Smooth muscle cell (in vitro differentiated cells): ENCODE data around the gene COA1. TPM values are rescaled to one million over a fixed set of nuclear protein-coding genes. Genes with fewer than 3 reads are reported as not detected.

Experiments used
- DNase-seq: peaks from one replicate; lab custom pipeline; 2025; ENCODE audit not compliant: unreplicated experiment; lab: John Stamatoyannopoulos, UW
- H2AFZ ChIP-seq: fragments of 200-600 bp; sonication (generic); 2 replicates; pipeline ENCODE4 v1.6.0; 2016; ENCODE audit warnings: antibody characterized with exemption, low read depth, mild to moderate bottlenecking
- H3F3A ChIP-seq: fragments of 200-600 bp; sonication (generic); 2 replicates; pipeline ENCODE4 v1.6.0; 2017; ENCODE audit warnings: antibody characterized with exemption, low read depth
- H3K27ac ChIP-seq: fragments of 200-600 bp; sonication (generic); 2 replicates; pipeline ENCODE4 v1.5.1; 2016; ENCODE audit warnings: low read depth, mild to moderate bottlenecking
- H3K27me3 ChIP-seq: fragments of 200-600 bp; sonication (generic); 2 replicates; pipeline ENCODE4 v1.6.1; 2016; ENCODE audit warnings: low read depth, mild to moderate bottlenecking
- H3K36me3 ChIP-seq: fragments of 200-600 bp; sonication (generic); 2 replicates; pipeline ENCODE4 v1.5.1; 2016; ENCODE audit warnings: low read depth
- H3K4me1 ChIP-seq: fragments of 200-600 bp; sonication (generic); 2 replicates; pipeline ENCODE4 v1.5.1; 2016; ENCODE audit warnings: low read depth
- H3K4me2 ChIP-seq: fragments of 200-600 bp; sonication (generic); 2 replicates; pipeline ENCODE4 v1.6.0; 2016; ENCODE audit warnings: mild to moderate bottlenecking
- H3K4me3 ChIP-seq: fragments of 200-600 bp; sonication (generic); 2 replicates; pipeline ENCODE4 v1.5.1; 2016; ENCODE audit warnings: mild to moderate bottlenecking
- H3K79me2 ChIP-seq: fragments of 200-600 bp; sonication (generic); 2 replicates; pipeline ENCODE4 v1.6.0; 2016; ENCODE audit warnings: low read depth, mild to moderate bottlenecking
- H3K9ac ChIP-seq: fragments of 200-600 bp; sonication (generic); 2 replicates; pipeline ENCODE4 v1.6.0; 2016; ENCODE audit warnings: low read depth
- H3K9me3 ChIP-seq: fragments of 200-600 bp; sonication (generic); replicated peaks from 2 replicates; pipeline ENCODE4 v1.5.1; 2016; ENCODE audit warnings: low read depth
- H4K20me1 ChIP-seq: fragments of 200-600 bp; sonication (generic); 2 replicates; pipeline ENCODE4 v1.6.0; 2016; ENCODE audit warnings: low read depth
- CTCF ChIP-seq: fragments of 200-600 bp; sonication (generic); IDR thresholded peaks from 2 replicates; pipeline ENCODE4 v1.5.1; 2017; ENCODE audit warnings: borderline replicate concordance, mild to moderate bottlenecking, antibody characterized with exemption; ENCODE audit not compliant: insufficient read depth, poor library complexity, severe bottlenecking
- WGBS: methylation state at CpG from one replicate; pipeline ENCODE4 v1.1.7; 2016; ENCODE audit warnings: low lambda C conversion rate; 5-methylcytosine and 5-hydroxymethylcytosine counted together
- polyA plus RNA-seq: library from polyadenylated mRNA; unstranded; fragments of >200 nt; fragmentation: Nextera tagmentation; extraction: Ambion mirVana; gene quantifications from 2 replicates; pipeline ENCODE4 v1.2.1, GENCODE V29; 2016
- total RNA-seq: library from RNA; depleted of rRNA; stranded (reverse); fragments of >200 nt; gene quantifications from 2 replicates; pipeline ENCODE4 v1.2.3, GENCODE V29; 2014

COA1 gene
- total and polyA plus RNA-seq, 2 experiments from 2014 or later: 63.1 to 67.5 TPM

- TF ChIP-seq CTCF: no peak
- DNase-seq: no peak
- Histone ChIP-seq H3K27ac (no peak overlapping the region), H4K20me1 (peaks cover 9% of the 10 kb centered on the region), H3K4me2 (no peak overlapping the region), H3K36me3 (no peaks in the 10 kb centered on the region), H3K27me3 (no peaks in the 10 kb centered on the region), H3K79me2 (peaks cover 43% of the 10 kb centered on the region), H2AFZ (no peak overlapping the region), H3F3A (peaks cover 12% of the 10 kb centered on the region), H3K4me3 (no peak overlapping the region), H3K9me3 (no peaks in the 10 kb centered on the region), H3K4me1 (peaks cover 8% of the 10 kb centered on the region), H3K9ac (no peak overlapping the region)
- 98% methylated on average over 4 of the region's 4 CpGs for WGBS
These were observed 75.3 kb downstream of the COA1 start for GRCh38 chr7:43653891-43654504.

GRCh38 chr7:43653466-43653865, 75.9 kb downstream of the COA1 start:
- Histone ChIP-seq H3F3A (peaks cover 15% of the 10 kb centered on the region), H3K9me3 (no peaks in the 10 kb centered on the region), H3K27me3 (no peaks in the 10 kb centered on the region), H3K9ac (no peak overlapping the region), H3K4me1 (peaks cover 11% of the 10 kb centered on the region), H2AFZ (no peak overlapping the region), H3K27ac (no peak overlapping the region), H3K4me2 (no peak overlapping the region), H4K20me1 (peaks cover 9% of the 10 kb centered on the region), H3K36me3 (no peaks in the 10 kb centered on the region), H3K4me3 (no peak overlapping the region), H3K79me2 (peaks cover 43% of the 10 kb centered on the region)
- no peak for TF ChIP-seq CTCF
- 94% methylated on average over 4 of the region's 4 CpGs for WGBS
- no peak for DNase-seq

GRCh38 chr7:43652364-43652763, 77.0 kb downstream of the COA1 start:
- H3K9me3 ChIP-seq: no peaks in the 10 kb centered on the region
- H3K36me3 ChIP-seq: no peaks in the 10 kb centered on the region
- H3F3A ChIP-seq: peaks cover 25% of the 10 kb centered on the region
- H3K27me3 ChIP-seq: no peaks in the 10 kb centered on the region
- H4K20me1 ChIP-seq: peaks cover 5% of the 10 kb centered on the region
- H3K79me2 ChIP-seq: peaks cover 39% of the 10 kb centered on the region
- DNase-seq: no peak
- H3K4me1 ChIP-seq: peaks cover 22% of the 10 kb centered on the region
- H3K4me2 ChIP-seq: no peak overlapping the region
- no peak overlapping the region for H3K27ac ChIP-seq
- no peak for TF ChIP-seq CTCF
- H3K4me3 ChIP-seq: no peak overlapping the region
- no peak overlapping the region for H2AFZ ChIP-seq
- no peak overlapping the region for H3K9ac ChIP-seq

- Histone ChIP-seq H3K4me3 (no peak overlapping the region), H3K27ac (peak overlapping the region; percentile 64), H3K36me3 (no peaks in the 10 kb centered on the region), H3K27me3 (no peaks in the 10 kb centered on the region), H3F3A (peaks cover 29% of the 10 kb centered on the region), H4K20me1 (peaks cover 4% of the 10 kb centered on the region), H2AFZ (no peak overlapping the region), H3K9ac (peak overlapping the region; percentile 36), H3K79me2 (peaks cover 21% of the 10 kb centered on the region), H3K4me2 (peak overlapping the region; percentile 57), H3K9me3 (no peaks in the 10 kb centered on the region), H3K4me1 (peaks cover 32% of the 10 kb centered on the region)
- no peak for TF ChIP-seq CTCF
- no peak for DNase-seq
- WGBS: 24% methylated on average over 9 of the region's 9 CpGs
These were observed 78.8 kb downstream of the COA1 start for GRCh38 chr7:43650457-43651052.
